OCI-LY1 (cell line): ENCODE data around the gene VRK1.

Experiments used
- H2AFZ ChIP-seq: fragments of 200-600 bp; sonication (generic), shearing (Covaris generic); 2 replicates; pipeline ENCODE4 v1.6.0; 2014; ENCODE audit warnings: antibody characterized with exemption, mild to moderate bottlenecking, low read length
- H3F3A ChIP-seq: fragments of 200-600 bp; sonication (generic), shearing (Covaris generic); 2 replicates; pipeline ENCODE4 v1.6.0; 2014; ENCODE audit warnings: mild to moderate bottlenecking, antibody characterized with exemption, low read length, moderate library complexity; ENCODE audit not compliant: insufficient read depth
- H3K27ac ChIP-seq: fragments of 200-600 bp; sonication (generic); 2 replicates; pipeline ENCODE4 v1.5.1; 2014; ENCODE audit warnings: low read length, mixed run types, mild to moderate bottlenecking, low read depth; ENCODE audit not compliant: poor library complexity, severe bottlenecking
- H3K27me3 ChIP-seq: fragments of 200-600 bp; sonication (generic); 2 replicates; pipeline ENCODE4 v1.6.0; 2014; ENCODE audit warnings: antibody characterized with exemption, mild to moderate bottlenecking, low read length, moderate library complexity; ENCODE audit not compliant: insufficient read depth
- H3K36me3 ChIP-seq: fragments of 200-600 bp; sonication (generic); 2 replicates; pipeline ENCODE4 v1.6.1; 2014; ENCODE audit warnings: mild to moderate bottlenecking, antibody characterized with exemption, low read length, moderate library complexity, mixed read lengths; ENCODE audit not compliant: insufficient read depth
- H3K4me1 ChIP-seq: fragments of 200-600 bp; sonication (generic); 2 replicates; pipeline ENCODE4 v1.5.1; 2014; ENCODE audit warnings: mild to moderate bottlenecking, low read length, moderate library complexity; ENCODE audit not compliant: insufficient read depth, severe bottlenecking
- H3K4me2 ChIP-seq: fragments of 200-600 bp; sonication (generic), shearing (Covaris generic); 2 replicates; pipeline ENCODE4 v1.6.1; 2014; ENCODE audit warnings: low read length
- H3K4me3 ChIP-seq: fragments of 200-600 bp; sonication (generic); 2 replicates; pipeline ENCODE4 v1.5.1; 2014; ENCODE audit warnings: low read length, low read depth, mild to moderate bottlenecking, mixed read lengths; ENCODE audit not compliant: poor library complexity, severe bottlenecking
- H3K79me2 ChIP-seq: fragments of 200-600 bp; shearing (Covaris generic); 2 replicates; pipeline ENCODE4 v1.6.1; 2016; ENCODE audit warnings: mixed run types, low read length, mixed read lengths; ENCODE audit not compliant: insufficient read depth
- H3K9ac ChIP-seq: fragments of 200-600 bp; sonication (generic), shearing (Covaris generic); 2 replicates; pipeline ENCODE4 v1.6.1; 2014; ENCODE audit warnings: mild to moderate bottlenecking, low read length, mixed read lengths
- H3K9me2 ChIP-seq: fragments of 200-600 bp; sonication (generic), shearing (Covaris generic); 2 replicates; pipeline ENCODE4 v1.6.1; 2014; ENCODE audit warnings: low read depth, mild to moderate bottlenecking, low read length, mixed read lengths
- H3K9me3 ChIP-seq: fragments of 200-600 bp; shearing (Covaris generic); 2 replicates; pipeline ENCODE4 v1.6.1; 2014; ENCODE audit warnings: low read length, mixed read lengths
- H4K20me1 ChIP-seq: fragments of 200-600 bp; sonication (generic), shearing (Covaris generic); 2 replicates; pipeline ENCODE4 v1.6.0; 2016; ENCODE audit warnings: mild to moderate bottlenecking, low read length; ENCODE audit not compliant: insufficient read depth
- EZH2 ChIP-seq: fragments of 200-600 bp; sonication (generic), shearing (Covaris generic); IDR thresholded peaks from 2 replicates; pipeline ENCODE4 v1.8.0; 2017; ENCODE audit warnings: borderline replicate concordance, mixed run types, mild to moderate bottlenecking, antibody characterized with exemption, low read length, moderate library complexity, mixed read lengths
- TF ChIP-seq, protein P1 (sequence below): fragments of 200-600 bp; sonication (generic), shearing (Covaris generic); IDR thresholded peaks from 2 replicates; pipeline ENCODE4 v1.5.1; 2017; ENCODE audit warnings: mild to moderate bottlenecking, antibody characterized with exemption, low read length, moderate library complexity, mixed read lengths

VRK1 gene

GRCh38 chr14:96849733-96850132 is 52.6 kb downstream of the VRK1 start:
- H3K9ac ChIP-seq = no peak overlapping the region
- H3K27ac ChIP-seq = no peak overlapping the region
- no peaks in the 10 kb centered on the region for H3K9me2 ChIP-seq
- H3K4me2 ChIP-seq = no peak overlapping the region
- no peaks in the 10 kb centered on the region for H3K27me3 ChIP-seq
- H3K4me1 ChIP-seq = no peaks in the 10 kb centered on the region
- no peaks in the 10 kb centered on the region for H3F3A ChIP-seq
- H3K36me3 ChIP-seq = peaks cover 61% of the 10 kb centered on the region
- no peak overlapping the region for H3K4me3 ChIP-seq
- no peaks in the 10 kb centered on the region for H3K79me2 ChIP-seq
- no peaks in the 10 kb centered on the region for H3K9me3 ChIP-seq
- H4K20me1 ChIP-seq = no peaks in the 10 kb centered on the region
- no peak for TF ChIP-seq EZH2
- TF ChIP-seq, protein P1, sequence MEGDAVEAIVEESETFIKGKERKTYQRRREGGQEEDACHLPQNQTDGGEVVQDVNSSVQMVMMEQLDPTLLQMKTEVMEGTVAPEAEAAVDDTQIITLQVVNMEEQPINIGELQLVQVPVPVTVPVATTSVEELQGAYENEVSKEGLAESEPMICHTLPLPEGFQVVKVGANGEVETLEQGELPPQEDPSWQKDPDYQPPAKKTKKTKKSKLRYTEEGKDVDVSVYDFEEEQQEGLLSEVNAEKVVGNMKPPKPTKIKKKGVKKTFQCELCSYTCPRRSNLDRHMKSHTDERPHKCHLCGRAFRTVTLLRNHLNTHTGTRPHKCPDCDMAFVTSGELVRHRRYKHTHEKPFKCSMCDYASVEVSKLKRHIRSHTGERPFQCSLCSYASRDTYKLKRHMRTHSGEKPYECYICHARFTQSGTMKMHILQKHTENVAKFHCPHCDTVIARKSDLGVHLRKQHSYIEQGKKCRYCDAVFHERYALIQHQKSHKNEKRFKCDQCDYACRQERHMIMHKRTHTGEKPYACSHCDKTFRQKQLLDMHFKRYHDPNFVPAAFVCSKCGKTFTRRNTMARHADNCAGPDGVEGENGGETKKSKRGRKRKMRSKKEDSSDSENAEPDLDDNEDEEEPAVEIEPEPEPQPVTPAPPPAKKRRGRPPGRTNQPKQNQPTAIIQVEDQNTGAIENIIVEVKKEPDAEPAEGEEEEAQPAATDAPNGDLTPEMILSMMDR = no peak
- no peak overlapping the region for H2AFZ ChIP-seq

DNA sequence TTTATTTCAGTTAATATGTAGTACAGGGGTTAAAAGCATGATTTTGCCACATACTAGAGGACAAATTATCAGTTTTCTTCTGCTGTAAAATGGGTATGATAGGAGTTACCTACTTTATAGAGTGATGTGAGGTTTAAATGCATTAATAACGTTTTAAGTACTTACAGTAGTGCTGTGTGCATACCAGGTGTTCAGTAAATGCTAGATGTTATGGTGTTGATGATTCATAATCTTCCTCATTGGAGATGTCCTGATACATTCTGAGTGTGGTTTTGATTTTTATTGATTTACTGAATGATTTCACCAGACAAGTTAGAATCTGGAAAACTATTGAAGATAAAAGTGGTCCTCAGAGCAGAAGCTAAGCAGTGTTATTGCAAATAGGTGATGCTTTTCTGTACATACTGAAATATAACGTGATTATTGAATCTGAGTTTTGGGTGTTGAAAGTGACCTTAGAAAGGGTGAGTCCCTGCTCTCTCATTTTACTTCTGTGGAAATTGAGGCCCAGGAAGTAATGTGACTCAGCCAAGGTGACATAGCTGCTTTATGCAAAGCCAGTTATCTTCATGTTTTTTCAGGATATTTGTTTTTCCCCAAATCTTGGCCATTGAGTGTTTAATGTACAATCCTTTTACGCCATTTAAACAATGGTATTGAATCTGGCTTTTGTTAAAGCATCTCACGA is 54.7 kb downstream of the VRK1 start:
- no peaks in the 10 kb centered on the region for H4K20me1 ChIP-seq
- TF ChIP-seq, protein P1 = no peak
- no peak for TF ChIP-seq EZH2
- H3K27ac ChIP-seq = no peak overlapping the region
- H3K4me2 ChIP-seq = no peak overlapping the region
- H3K79me2 ChIP-seq = no peaks in the 10 kb centered on the region
- no peak overlapping the region for H3K9ac ChIP-seq
- no peaks in the 10 kb centered on the region for H3K27me3 ChIP-seq
- peaks cover 70% of the 10 kb centered on the region for H3K36me3 ChIP-seq
- no peak overlapping the region for H3K4me3 ChIP-seq
- no peaks in the 10 kb centered on the region for H3K9me2 ChIP-seq
- H3F3A ChIP-seq = no peaks in the 10 kb centered on the region
- H3K4me1 ChIP-seq = no peaks in the 10 kb centered on the region
- no peak overlapping the region for H2AFZ ChIP-seq
- no peaks in the 10 kb centered on the region for H3K9me3 ChIP-seq

DNA sequence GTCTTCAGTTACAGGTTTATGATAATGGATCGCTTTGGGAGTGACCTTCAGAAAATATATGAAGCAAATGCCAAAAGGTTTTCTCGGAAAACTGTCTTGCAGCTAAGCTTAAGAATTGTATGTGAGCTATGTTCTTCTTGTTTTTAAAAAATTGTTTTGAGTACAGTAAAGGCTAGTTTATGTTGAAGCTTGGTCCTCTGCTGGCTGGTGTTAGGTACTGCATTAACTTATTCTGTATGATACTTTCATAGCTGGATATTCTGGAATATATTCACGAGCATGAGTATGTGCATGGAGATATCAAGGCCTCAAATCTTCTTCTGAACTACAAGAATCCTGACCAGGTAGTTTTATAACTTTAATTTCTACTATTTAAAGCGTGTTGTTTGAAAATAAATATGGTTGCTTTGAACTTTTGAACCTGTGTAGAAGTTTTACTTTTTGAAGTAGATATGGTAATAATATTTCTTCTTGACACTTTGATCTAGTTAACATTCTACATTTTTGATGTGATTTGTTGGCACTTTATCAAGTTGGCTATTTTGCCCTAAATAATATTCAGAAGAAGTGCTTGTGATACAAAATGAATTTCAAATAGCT is 55.7 kb downstream of the VRK1 start:
- H3K36me3 ChIP-seq = peaks cover 70% of the 10 kb centered on the region
- TF ChIP-seq, protein P1 = peak; percentile 75
- TF ChIP-seq EZH2 = no peak
- no peaks in the 10 kb centered on the region for H3K9me2 ChIP-seq
- no peaks in the 10 kb centered on the region for H3K27me3 ChIP-seq
- no peaks in the 10 kb centered on the region for H4K20me1 ChIP-seq
- no peak overlapping the region for H3K9ac ChIP-seq
- H3K9me3 ChIP-seq = no peaks in the 10 kb centered on the region
- H3K27ac ChIP-seq = no peak overlapping the region
- H3K4me3 ChIP-seq = no peak overlapping the region
- no peaks in the 10 kb centered on the region for H3K4me1 ChIP-seq
- no peak overlapping the region for H3K4me2 ChIP-seq
- H2AFZ ChIP-seq = no peak overlapping the region
- no peaks in the 10 kb centered on the region for H3K79me2 ChIP-seq
- H3F3A ChIP-seq = no peaks in the 10 kb centered on the region
